Testis (tissue), 2 donors: Measurements from ENCODE around the gene YJEFN3.

Experiments
- CTCF ChIP-seq, 3 experiments: fragments of 450-650 bp in 2 of 3; fragments of 200-600 bp in 1 of 3; sonication (generic) in 1 of 3; IDR thresholded peaks; one replicate each; pipeline ENCODE4 v1.5.1; 2016 to 2019; ENCODE audit warnings: antibody characterized with exemption in 3 of 3, mild to moderate bottlenecking in 2 of 3, moderate library complexity in 1 of 3
- POLR2A ChIP-seq: fragments of 450-650 bp; IDR thresholded peaks from one replicate; pipeline ENCODE4 v1.6.1; 2017; ENCODE audit warnings: antibody characterized with exemption, mild to moderate bottlenecking, moderate library complexity

GRCh38 chr19:19527371-19527656, 1.4 kb upstream of the YJEFN3 start:
- TF ChIP-seq CTCF (IDR thresholded peaks at IDR 0.05) (no peak), POLR2A (no peak)
